RWPE2 (cell line): ENCODE results near the gene RFFL.
A peak's percentile ranks its signal among the peaks of the same experiment; 100 is the strongest.
"Not testable (repeated sequence)": the region's sequence is repeated elsewhere in the genome, so short reads cannot be mapped to it uniquely, and the experiment has no call there.

ENCODE experiments used
- ATAC-seq: fragments of 200-7000 bp; cut with Tn5 transposase; 3 replicates; pipeline ENCODE4 v1.9.1; 2021; ENCODE audit warnings: low read depth
- DNase-seq: peaks from one replicate; pipeline ENCODE4 v3.0.0-alpha.2; 2020; ENCODE audit warnings: low spot score
- H3K27ac ChIP-seq: fragments of 450-650 bp; 2 replicates; pipeline ENCODE4 v1.5.1; 2017; ENCODE audit warnings: mild to moderate bottlenecking; ENCODE audit not compliant: poor library complexity, severe bottlenecking
- H3K27me3 ChIP-seq: fragments of 250-450 bp; sonication (Bioruptor Pico); 2 replicates; pipeline ENCODE4 v1.5.1; 2021; ENCODE audit warnings: mild to moderate bottlenecking, moderate library complexity; ENCODE audit not compliant: insufficient read depth, poor library complexity, severe bottlenecking
- H3K36me3 ChIP-seq: fragments of 250-450 bp; sonication (Bioruptor Pico); 2 replicates; pipeline ENCODE4 v1.5.1; 2020; ENCODE audit warnings: low read depth, mild to moderate bottlenecking, moderate library complexity
- H3K4me1 ChIP-seq: fragments of 250-450 bp; sonication (Bioruptor Pico); 2 replicates; pipeline ENCODE4 v1.5.1; 2021; ENCODE audit warnings: mild to moderate bottlenecking, moderate library complexity; ENCODE audit not compliant: insufficient read depth, poor library complexity, severe bottlenecking
- H3K4me3 ChIP-seq: fragments of 250-450 bp; sonication (Bioruptor Pico); 2 replicates; pipeline ENCODE4 v1.5.1; 2021; ENCODE audit warnings: mild to moderate bottlenecking, moderate library complexity; ENCODE audit not compliant: severe bottlenecking
- H3K9me3 ChIP-seq: fragments of 250-450 bp; sonication (Bioruptor Pico); 2 replicates; pipeline ENCODE4 v1.5.1; 2021; ENCODE audit warnings: mild to moderate bottlenecking, moderate library complexity; ENCODE audit not compliant: severe bottlenecking
- TF ChIP-seq, protein P1 (sequence below): fragments of 450-650 bp; IDR thresholded peaks from one replicate; pipeline ENCODE4 v1.5.1; 2017; ENCODE audit warnings: mild to moderate bottlenecking, moderate library complexity; ENCODE audit not compliant: poor library complexity, severe bottlenecking

The RFFL gene

GRCh38 chr17:35101036-35101435 is 37.5 kb upstream of the RFFL start:
- Histone ChIP-seq H3K4me3 (no peak overlapping the region), H3K9me3 (no peaks in the 10 kb centered on the region), H3K4me1 (no peaks in the 10 kb centered on the region), H3K27me3 (no peaks in the 10 kb centered on the region), H3K27ac (no peak overlapping the region), H3K36me3 (peaks cover 8% of the 10 kb centered on the region)
- ATAC-seq: no peak
- DNase-seq: no peak
- TF ChIP-seq, protein P1, sequence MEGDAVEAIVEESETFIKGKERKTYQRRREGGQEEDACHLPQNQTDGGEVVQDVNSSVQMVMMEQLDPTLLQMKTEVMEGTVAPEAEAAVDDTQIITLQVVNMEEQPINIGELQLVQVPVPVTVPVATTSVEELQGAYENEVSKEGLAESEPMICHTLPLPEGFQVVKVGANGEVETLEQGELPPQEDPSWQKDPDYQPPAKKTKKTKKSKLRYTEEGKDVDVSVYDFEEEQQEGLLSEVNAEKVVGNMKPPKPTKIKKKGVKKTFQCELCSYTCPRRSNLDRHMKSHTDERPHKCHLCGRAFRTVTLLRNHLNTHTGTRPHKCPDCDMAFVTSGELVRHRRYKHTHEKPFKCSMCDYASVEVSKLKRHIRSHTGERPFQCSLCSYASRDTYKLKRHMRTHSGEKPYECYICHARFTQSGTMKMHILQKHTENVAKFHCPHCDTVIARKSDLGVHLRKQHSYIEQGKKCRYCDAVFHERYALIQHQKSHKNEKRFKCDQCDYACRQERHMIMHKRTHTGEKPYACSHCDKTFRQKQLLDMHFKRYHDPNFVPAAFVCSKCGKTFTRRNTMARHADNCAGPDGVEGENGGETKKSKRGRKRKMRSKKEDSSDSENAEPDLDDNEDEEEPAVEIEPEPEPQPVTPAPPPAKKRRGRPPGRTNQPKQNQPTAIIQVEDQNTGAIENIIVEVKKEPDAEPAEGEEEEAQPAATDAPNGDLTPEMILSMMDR: no peak

- no peak for ATAC-seq
- Histone ChIP-seq H3K4me1 (no peaks in the 10 kb centered on the region), H3K4me3 (no peak overlapping the region), H3K36me3 (peaks cover 6% of the 10 kb centered on the region), H3K27ac (no peak overlapping the region), H3K27me3 (no peaks in the 10 kb centered on the region), H3K9me3 (no peaks in the 10 kb centered on the region)
- no peak for DNase-seq
- TF ChIP-seq, protein P1: no peak
Measured at GRCh38 chr17:35099908-35100307, 36.4 kb upstream of the RFFL start.

DNA sequence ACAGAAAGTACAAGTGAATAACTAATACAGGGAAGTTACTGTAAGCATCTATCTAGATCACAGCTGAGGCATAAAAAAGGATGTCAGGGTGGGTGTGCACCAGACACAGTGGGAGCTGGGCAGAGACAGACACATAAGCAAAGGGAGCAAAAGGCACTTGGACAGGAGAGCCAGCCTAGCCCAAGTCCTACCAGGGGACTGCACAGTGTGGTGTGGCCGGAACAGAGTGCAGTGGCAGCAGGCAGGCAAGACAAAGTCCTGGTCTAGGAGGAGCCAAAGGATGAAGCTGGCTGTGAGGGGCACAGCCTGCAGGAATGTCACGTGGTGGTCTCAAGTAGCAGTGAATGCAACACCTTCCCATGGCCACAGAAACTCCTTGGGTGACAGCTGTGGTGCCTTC is 34.3 kb upstream of the RFFL start:
- DNase-seq: no peak
- no peak overlapping the region for H3K27ac ChIP-seq
- no peaks in the 10 kb centered on the region for H3K4me1 ChIP-seq
- TF ChIP-seq, protein P1: no peak
- H3K9me3 ChIP-seq: no peaks in the 10 kb centered on the region
- ATAC-seq: no peak
- no peaks in the 10 kb centered on the region for H3K27me3 ChIP-seq
- H3K4me3 ChIP-seq: no peak overlapping the region
- H3K36me3 ChIP-seq: peaks cover 6% of the 10 kb centered on the region; the same call in 1 of the 2 replicates

- H3K4me1 ChIP-seq: no peaks in the 10 kb centered on the region
- TF ChIP-seq, protein P1: no peak
- H3K36me3 ChIP-seq: no peaks in the 10 kb centered on the region
- ATAC-seq (no peak), DNase-seq (no peak)
- H3K4me3 ChIP-seq: no peak overlapping the region
- no peaks in the 10 kb centered on the region for H3K9me3 ChIP-seq
- no peak overlapping the region for H3K27ac ChIP-seq
- H3K27me3 ChIP-seq: no peaks in the 10 kb centered on the region
Measured at GRCh38 chr17:35095741-35096140, 32.2 kb upstream of the RFFL start.

GRCh38 chr17:35094902-35095301 is 31.4 kb upstream of the RFFL start:
- Histone ChIP-seq H3K36me3 (no peaks in the 10 kb centered on the region), H3K27me3 (no peaks in the 10 kb centered on the region), H3K4me1 (peaks cover 1% of the 10 kb centered on the region), H3K9me3 (no peaks in the 10 kb centered on the region), H3K27ac (peak overlapping the region; percentile 17), H3K4me3 (no peak overlapping the region)
- TF ChIP-seq, protein P1: no peak
- ATAC-seq: peak; percentile 83
- DNase-seq: no peak

DNA sequence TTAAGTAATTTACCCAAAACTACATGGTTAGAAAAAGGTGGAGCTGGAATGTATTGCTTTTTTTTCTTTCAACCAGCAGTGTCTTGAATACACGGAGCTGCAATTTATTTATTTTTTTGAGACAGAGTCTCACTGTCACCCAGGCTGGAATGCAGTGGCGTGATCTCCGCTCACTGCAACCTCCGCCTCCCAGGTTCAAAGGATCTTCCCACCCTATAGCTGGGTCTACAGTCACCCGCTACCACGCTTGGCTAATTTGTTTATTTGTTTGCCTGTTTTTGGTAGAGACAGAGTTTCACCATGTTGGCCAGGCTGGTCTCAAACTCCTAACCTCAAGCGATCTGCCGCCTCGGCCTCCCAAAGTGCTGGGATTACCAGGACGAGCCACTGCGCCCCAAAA is 27.2 kb upstream of the RFFL start:
- not testable (repeated sequence) for H3K27me3 ChIP-seq, H3K9me3 ChIP-seq, H3K36me3 ChIP-seq, ATAC-seq, DNase-seq, H3K27ac ChIP-seq, H3K4me3 ChIP-seq
- peaks cover 23% of the 10 kb centered on the region for H3K4me1 ChIP-seq
